ENCODE measurements around the gene TSPAN15. TPM values are rescaled to one million over a fixed set of nuclear protein-coding genes. Genes with fewer than 3 reads are reported as not detected.

The TSPAN15 gene
- total RNA-seq, 2 experiments from 2014 or later = 2.4 to 3.1 TPM

DNA sequence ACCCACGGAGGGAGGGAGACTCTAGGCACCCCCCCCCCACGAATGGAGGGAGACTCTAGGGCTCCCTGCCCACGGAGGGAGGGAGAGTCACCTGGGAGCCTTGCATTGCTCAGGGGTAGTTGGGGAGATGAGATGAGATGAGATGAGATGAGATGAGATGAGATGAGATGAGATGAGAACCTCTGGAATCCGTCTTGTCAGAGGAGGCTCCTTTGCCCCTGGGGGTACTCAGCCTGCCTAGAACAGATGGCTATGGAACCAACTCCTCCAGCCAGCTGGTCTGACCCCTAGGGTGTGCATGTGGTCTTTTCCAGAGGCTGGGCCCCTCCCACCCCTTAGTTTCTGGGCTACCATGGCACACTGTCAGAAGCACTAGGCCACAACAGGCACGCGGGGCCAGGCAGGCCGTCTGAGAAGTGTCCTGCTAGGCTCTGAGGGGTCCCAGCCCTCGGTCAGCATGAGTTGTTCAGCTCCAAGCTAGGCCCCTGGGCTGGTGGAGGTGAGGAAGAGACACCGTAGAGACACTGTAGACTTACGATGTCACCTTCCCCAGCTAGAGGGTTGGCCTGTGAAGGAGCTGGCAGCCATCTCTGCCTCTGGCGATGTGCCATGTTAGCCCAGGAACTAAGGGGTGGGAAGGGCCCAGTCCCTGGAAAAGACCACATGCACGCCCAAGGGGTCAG lies 8.8 kb downstream of the TSPAN15 start:
- TF ChIP-seq, protein P1, sequence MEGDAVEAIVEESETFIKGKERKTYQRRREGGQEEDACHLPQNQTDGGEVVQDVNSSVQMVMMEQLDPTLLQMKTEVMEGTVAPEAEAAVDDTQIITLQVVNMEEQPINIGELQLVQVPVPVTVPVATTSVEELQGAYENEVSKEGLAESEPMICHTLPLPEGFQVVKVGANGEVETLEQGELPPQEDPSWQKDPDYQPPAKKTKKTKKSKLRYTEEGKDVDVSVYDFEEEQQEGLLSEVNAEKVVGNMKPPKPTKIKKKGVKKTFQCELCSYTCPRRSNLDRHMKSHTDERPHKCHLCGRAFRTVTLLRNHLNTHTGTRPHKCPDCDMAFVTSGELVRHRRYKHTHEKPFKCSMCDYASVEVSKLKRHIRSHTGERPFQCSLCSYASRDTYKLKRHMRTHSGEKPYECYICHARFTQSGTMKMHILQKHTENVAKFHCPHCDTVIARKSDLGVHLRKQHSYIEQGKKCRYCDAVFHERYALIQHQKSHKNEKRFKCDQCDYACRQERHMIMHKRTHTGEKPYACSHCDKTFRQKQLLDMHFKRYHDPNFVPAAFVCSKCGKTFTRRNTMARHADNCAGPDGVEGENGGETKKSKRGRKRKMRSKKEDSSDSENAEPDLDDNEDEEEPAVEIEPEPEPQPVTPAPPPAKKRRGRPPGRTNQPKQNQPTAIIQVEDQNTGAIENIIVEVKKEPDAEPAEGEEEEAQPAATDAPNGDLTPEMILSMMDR (conservative IDR thresholded peaks at IDR 0.05; ENCODE audit: low read length) = no peak
- no peak for TF ChIP-seq EZH2phosphoT487 (IDR thresholded peaks at IDR 0.05; ENCODE audit: borderline replicate concordance, low read depth, low read length)
- Histone ChIP-seq H3K4me3 (ENCODE audit: low read depth, low read length, poor library complexity, severe bottlenecking) (no peak overlapping the region), H3K27ac (ENCODE audit: low read depth, low read length, poor library complexity, severe bottlenecking) (no peak overlapping the region), H3K4me1 (ENCODE audit: insufficient read depth, low read length, poor library complexity, severe bottlenecking) (peaks cover 3% of the 10 kb centered on the region), H3K79me2 (ENCODE audit: insufficient read depth, low read depth, low read length) (no peaks in the 10 kb centered on the region), H3K36me3 (ENCODE audit: insufficient read depth, low read length) (no peaks in the 10 kb centered on the region), H3K9me3 (ENCODE audit: low read length) (no peaks in the 10 kb centered on the region), H3K4me2 (ENCODE audit: low read length) (no peak overlapping the region), H4K20me1 (ENCODE audit: insufficient read depth, low read length) (no peaks in the 10 kb centered on the region), H3K9me2 (ENCODE audit: insufficient read depth, low read length) (no peaks in the 10 kb centered on the region), H2AFZ (ENCODE audit: low read length) (no peak overlapping the region)
- ChIA-PET CTCF (ENCODE audit: unreplicated experiment) (no interaction called here), POLR2A (no interaction called here)
- intact Hi-C loops (cut with micrococcal nuclease; ENCODE audit: unreplicated experiment) = no loop called here
- no TSS peak for BruUV-seq (replicated peaks)
- DNase-seq (ENCODE audit: low spot score) = no peak

DNA sequence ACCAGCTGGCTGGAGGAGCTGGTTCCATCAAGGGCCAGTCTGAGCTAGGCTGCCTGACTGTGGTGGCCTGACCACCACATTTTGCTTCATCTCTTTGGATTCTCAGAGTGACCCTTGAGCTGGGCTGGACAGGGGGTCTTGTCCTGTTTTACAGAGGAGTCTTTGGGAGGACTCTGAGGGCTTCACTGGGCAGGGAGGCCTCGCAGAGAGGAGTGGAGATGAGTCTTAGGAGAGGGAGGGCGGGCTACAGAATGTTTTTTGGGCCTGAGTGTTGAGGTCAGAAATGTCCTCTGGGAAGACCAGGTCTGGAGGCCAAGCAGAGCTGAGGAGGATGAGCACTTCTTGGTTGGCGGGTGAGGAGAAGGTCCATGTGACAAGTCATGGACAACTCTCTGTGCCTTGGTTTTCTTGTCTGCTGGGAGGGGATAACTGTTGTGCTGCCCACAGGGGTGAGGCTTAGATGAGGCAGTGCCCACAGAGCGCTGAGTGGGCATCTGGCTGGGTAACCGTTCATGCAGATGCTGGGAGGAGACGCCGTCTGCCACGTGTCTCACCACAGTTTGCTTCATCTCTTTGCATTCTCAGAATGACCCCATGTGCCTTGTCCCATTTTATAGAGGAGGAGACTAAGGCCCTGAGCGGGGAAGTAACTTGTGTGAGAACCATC lies 9.4 kb downstream of the TSPAN15 start:
- no peak overlapping the region for H2AFZ ChIP-seq (ENCODE audit: low read length)
- no peaks in the 10 kb centered on the region for H3K9me3 ChIP-seq (ENCODE audit: low read length)
- H3K9me2 ChIP-seq (ENCODE audit: insufficient read depth, low read length) = no peaks in the 10 kb centered on the region
- intact Hi-C loops (cut with micrococcal nuclease; ENCODE audit: unreplicated experiment) = no loop called here
- ChIA-PET POLR2A (no interaction called here), CTCF (ENCODE audit: unreplicated experiment) (no interaction called here)
- no TSS peak for BruUV-seq (replicated peaks)
- no peak overlapping the region for H3K4me3 ChIP-seq (ENCODE audit: low read depth, low read length, poor library complexity, severe bottlenecking)
- H3K36me3 ChIP-seq (ENCODE audit: insufficient read depth, low read length) = no peaks in the 10 kb centered on the region
- no peak overlapping the region for H3K4me2 ChIP-seq (ENCODE audit: low read length)
- no peaks in the 10 kb centered on the region for H3K79me2 ChIP-seq (ENCODE audit: insufficient read depth, low read depth, low read length)
- peaks cover 3% of the 10 kb centered on the region for H3K4me1 ChIP-seq (ENCODE audit: insufficient read depth, low read length, poor library complexity, severe bottlenecking)
- no peaks in the 10 kb centered on the region for H4K20me1 ChIP-seq (ENCODE audit: insufficient read depth, low read length)
- DNase-seq (ENCODE audit: low spot score) = no peak
- TF ChIP-seq, protein P1 (conservative IDR thresholded peaks at IDR 0.05; ENCODE audit: low read length) = no peak
- TF ChIP-seq EZH2phosphoT487 (IDR thresholded peaks at IDR 0.05; ENCODE audit: borderline replicate concordance, low read depth, low read length) = no peak
- no peak overlapping the region for H3K27ac ChIP-seq (ENCODE audit: low read depth, low read length, poor library complexity, severe bottlenecking)
